Endothelial cell (in vitro differentiated cells): ENCODE results near the gene SWSAP1. TPM values are rescaled to one million over a fixed set of nuclear protein-coding genes. Genes with fewer than 3 reads are reported as not detected.

ENCODE experiments used
- DNase-seq: peaks from one replicate; pipeline ENCODE4 v3.0.0; 2021; ENCODE audit warnings: low spot score
- H3K27ac Mint-ChIP-seq: one replicate; pipeline ENCODE4 v1.8.0; 2021; ENCODE audit warnings: mixed read lengths, inconsistent platforms; ENCODE audit not compliant: unreplicated experiment
- H3K27me3 Mint-ChIP-seq: one replicate; pipeline ENCODE4 v1.8.0; 2021; ENCODE audit warnings: mild to moderate bottlenecking, moderate library complexity, mixed read lengths, inconsistent platforms; ENCODE audit not compliant: unreplicated experiment
- H3K36me3 Mint-ChIP-seq: one replicate; pipeline ENCODE4 v1.8.0; 2021; ENCODE audit warnings: mild to moderate bottlenecking, low read depth, mixed read lengths, inconsistent platforms; ENCODE audit not compliant: unreplicated experiment
- H3K4me1 Mint-ChIP-seq: one replicate; pipeline ENCODE4 v1.8.0; 2021; ENCODE audit warnings: mild to moderate bottlenecking, mixed read lengths, inconsistent platforms; ENCODE audit not compliant: unreplicated experiment
- H3K4me3 Mint-ChIP-seq: one replicate; pipeline ENCODE4 v1.8.0; 2021; ENCODE audit warnings: mild to moderate bottlenecking, mixed read lengths, inconsistent platforms; ENCODE audit not compliant: unreplicated experiment
- H3K9me3 Mint-ChIP-seq: one replicate; pipeline ENCODE4 v1.8.0; 2021; ENCODE audit warnings: mixed read lengths, inconsistent platforms; ENCODE audit not compliant: unreplicated experiment
- total RNA-seq: library from RNA; stranded (reverse); fragmentation: NEBNext Ultra II Directional; extraction: Animal tissue kit (Norgen Biotek cat#: 25700); gene quantifications from one replicate; pipeline ENCODE4 v1.2.1, GENCODE V29; 2021; ENCODE audit not compliant: unreplicated experiment
- TF ChIP-seq, protein P1 (sequence below): fragments of 200-600 bp; sonication (generic); IDR thresholded peaks from one replicate; pipeline ENCODE4 v1.5.0; 2021; ENCODE audit warnings: antibody characterized with exemption; ENCODE audit not compliant: unreplicated experiment

The SWSAP1 gene
- total RNA-seq, 1 donor from 2014 or later: 3.3 TPM

DNA sequence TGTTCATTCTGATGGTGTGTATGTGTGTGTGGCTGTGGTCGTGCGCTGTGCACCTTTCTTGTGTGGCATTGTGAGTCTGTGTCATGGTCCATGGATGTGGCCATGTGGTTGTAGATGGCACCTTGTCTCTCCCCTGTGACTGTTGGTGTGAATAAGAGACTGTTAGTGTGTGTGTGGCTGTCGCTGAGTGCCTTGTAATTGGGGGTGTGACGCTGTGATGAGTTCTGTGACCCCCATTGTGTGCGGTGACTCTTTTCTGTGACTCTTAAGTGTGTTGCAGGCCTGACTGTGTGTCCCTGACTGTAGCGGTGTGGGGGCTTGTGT is 18.4 kb upstream of the SWSAP1 start:
- no peak for DNase-seq
- Mint-ChIP-seq H3K27me3 (peaks cover 21% of the 10 kb centered on the region), H3K4me1 (peaks cover 10% of the 10 kb centered on the region), H3K4me3 (peak overlapping the region; percentile 89), H3K36me3 (peaks cover 10% of the 10 kb centered on the region), H3K9me3 (no peaks in the 10 kb centered on the region), H3K27ac (peak overlapping the region; percentile 82)
- TF ChIP-seq, protein P1, sequence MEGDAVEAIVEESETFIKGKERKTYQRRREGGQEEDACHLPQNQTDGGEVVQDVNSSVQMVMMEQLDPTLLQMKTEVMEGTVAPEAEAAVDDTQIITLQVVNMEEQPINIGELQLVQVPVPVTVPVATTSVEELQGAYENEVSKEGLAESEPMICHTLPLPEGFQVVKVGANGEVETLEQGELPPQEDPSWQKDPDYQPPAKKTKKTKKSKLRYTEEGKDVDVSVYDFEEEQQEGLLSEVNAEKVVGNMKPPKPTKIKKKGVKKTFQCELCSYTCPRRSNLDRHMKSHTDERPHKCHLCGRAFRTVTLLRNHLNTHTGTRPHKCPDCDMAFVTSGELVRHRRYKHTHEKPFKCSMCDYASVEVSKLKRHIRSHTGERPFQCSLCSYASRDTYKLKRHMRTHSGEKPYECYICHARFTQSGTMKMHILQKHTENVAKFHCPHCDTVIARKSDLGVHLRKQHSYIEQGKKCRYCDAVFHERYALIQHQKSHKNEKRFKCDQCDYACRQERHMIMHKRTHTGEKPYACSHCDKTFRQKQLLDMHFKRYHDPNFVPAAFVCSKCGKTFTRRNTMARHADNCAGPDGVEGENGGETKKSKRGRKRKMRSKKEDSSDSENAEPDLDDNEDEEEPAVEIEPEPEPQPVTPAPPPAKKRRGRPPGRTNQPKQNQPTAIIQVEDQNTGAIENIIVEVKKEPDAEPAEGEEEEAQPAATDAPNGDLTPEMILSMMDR: no peak

DNA sequence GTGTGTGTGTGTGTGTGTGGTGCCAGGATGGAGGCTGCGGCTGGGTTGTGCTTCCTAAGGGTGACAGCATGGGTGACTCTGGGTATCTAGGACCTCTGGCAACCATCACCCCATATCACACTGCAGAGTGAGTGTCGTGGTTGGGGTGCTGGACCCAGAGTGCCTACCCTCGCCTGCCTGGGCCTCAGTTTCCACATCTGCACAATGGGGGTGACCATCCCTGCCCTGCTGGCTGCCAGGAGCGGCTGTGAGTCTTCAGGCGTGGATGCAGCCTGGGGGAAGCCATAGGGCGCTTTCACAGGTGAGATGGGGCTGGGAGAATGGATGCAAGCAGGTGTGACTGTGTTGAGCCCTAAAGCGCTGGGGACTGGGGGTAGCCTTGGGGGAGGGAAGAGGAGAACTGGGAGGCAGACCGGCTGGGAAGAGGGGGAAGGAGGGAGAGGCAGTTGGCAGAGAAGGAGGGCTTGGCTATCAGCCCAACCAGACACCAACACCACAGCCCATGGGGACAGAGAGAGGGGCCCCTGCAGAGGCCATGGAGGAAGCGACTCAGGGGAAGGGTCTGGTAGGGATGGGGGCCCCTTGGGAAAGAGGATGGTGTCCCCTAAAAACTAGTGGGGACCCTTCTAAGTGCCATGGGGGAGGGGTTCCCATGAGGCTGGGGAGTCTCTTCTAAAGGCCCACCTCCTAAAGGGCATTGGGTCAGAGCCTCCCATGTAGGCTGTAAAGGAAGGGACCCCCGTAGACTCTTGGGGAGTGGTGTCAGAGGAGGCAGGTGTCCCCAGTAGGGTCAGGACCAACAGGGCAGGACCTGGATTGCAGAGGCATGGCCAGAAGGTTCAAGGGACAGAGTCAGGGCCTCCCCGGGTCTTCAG is 17.6 kb upstream of the SWSAP1 start:
- H3K4me3 Mint-ChIP-seq: peak overlapping the region; percentile 89
- peaks cover 10% of the 10 kb centered on the region for H3K36me3 Mint-ChIP-seq
- TF ChIP-seq, protein P1: no peak
- no peak for DNase-seq
- H3K9me3 Mint-ChIP-seq: no peaks in the 10 kb centered on the region
- peak overlapping the region; percentile 82 for H3K27ac Mint-ChIP-seq
- peaks cover 12% of the 10 kb centered on the region for H3K4me1 Mint-ChIP-seq
- H3K27me3 Mint-ChIP-seq: peaks cover 21% of the 10 kb centered on the region

DNA sequence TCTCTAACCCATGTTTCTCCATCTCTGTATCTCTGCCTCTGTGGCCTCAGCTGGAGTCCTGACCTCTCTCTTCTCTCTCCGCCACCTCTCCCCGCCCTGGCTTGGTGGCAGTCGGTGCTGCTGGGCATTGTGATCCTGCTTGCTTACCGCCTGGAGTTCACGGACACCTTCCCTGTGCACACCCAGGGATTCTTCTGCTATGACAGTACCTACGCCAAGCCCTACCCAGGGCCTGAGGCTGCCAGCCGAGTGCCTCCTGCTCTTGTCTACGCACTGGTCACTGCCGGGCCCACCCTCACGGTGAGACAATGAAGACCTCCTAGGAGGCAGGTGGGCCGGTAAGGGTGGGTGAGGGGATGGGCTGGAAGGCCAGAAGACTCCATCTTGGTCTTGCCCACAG is 15.0 kb upstream of the SWSAP1 start:
- TF ChIP-seq, protein P1: no peak
- Mint-ChIP-seq H3K9me3 (no peaks in the 10 kb centered on the region), H3K4me3 (no peak overlapping the region), H3K36me3 (peaks cover 10% of the 10 kb centered on the region), H3K27ac (no peak overlapping the region), H3K27me3 (peaks cover 18% of the 10 kb centered on the region), H3K4me1 (peaks cover 14% of the 10 kb centered on the region)
- DNase-seq: no peak

DNA sequence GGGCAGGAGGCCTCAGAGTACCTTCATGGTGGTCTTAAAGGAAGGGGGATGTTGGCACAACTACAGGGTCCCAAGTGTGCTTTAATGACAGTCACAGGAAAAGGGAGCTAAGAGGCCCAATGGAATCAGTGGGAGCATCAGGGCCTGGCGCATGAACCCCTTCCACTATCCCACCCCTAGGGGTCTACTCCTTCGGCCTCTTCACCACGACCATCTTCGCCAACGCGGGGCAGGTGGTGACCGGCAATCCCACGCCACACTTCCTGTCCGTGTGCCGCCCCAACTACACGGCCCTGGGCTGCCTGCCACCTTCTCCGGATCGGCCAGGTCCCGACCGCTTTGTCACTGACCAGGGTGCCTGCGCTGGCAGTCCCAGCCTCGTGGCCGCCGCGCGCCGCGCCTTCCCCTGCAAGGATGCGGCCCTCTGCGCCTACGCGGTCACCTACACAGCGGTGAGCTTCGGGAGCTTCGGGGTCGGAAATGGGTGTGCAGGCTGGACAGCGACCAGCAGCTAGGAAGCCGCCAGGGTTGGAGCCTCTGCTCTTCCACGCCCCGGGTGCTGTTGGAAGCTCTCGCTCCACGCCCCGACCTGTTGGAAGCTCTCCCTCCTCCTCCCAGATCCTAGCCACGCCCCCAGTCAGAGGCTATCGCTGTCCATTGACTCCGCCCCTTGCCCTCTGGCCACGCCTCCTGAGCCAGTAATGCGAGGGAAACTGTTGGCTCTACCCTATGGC is 13.3 kb upstream of the SWSAP1 start:
- Mint-ChIP-seq H3K36me3 (peaks cover 5% of the 10 kb centered on the region), H3K4me3 (peak overlapping the region; percentile 78), H3K27ac (no peak overlapping the region), H3K9me3 (no peaks in the 10 kb centered on the region), H3K27me3 (peaks cover 14% of the 10 kb centered on the region), H3K4me1 (peaks cover 8% of the 10 kb centered on the region)
- peak; percentile 80 for DNase-seq
- TF ChIP-seq, protein P1: no peak
